Measurements from ENCODE around the gene CACNA1I.

The CACNA1I gene

DNA sequence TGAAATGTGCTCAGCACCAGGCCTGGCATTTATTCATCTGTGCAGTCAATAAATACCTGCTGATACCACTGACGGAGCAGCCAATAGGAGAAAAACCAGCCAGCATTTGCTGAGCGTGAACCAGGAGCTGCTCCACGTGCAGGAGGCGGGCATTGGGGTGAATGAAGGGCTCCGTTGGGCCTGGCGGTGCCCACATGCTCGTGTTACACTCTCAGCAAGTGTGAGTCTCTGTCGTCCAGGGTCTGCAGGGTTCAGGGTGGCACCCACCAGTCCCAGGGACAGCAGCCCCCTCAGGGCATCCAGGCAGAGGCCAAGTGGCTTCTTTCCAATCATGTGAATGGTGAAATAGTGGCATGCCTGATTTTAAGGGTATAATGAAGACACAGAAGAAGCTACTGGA is 33.8 kb upstream of the CACNA1I start:
- DNase-seq = no peak

GRCh38 chr22:39537975-39538374 is 32.6 kb upstream of the CACNA1I start:
- DNase-seq = no peak

- no peak for DNase-seq
These were observed 27.5 kb upstream of the CACNA1I start for GRCh38 chr22:39543095-39543494.

GRCh38 chr22:39545386-39546365 is 24.9 kb upstream of the CACNA1I start:
- DNase-seq = no peak

- no peak for DNase-seq
These were observed 23.5 kb upstream of the CACNA1I start for GRCh38 chr22:39546889-39547586.

GRCh38 chr22:39547587-39547947 is 23.0 kb upstream of the CACNA1I start:
- no peak for DNase-seq

DNA sequence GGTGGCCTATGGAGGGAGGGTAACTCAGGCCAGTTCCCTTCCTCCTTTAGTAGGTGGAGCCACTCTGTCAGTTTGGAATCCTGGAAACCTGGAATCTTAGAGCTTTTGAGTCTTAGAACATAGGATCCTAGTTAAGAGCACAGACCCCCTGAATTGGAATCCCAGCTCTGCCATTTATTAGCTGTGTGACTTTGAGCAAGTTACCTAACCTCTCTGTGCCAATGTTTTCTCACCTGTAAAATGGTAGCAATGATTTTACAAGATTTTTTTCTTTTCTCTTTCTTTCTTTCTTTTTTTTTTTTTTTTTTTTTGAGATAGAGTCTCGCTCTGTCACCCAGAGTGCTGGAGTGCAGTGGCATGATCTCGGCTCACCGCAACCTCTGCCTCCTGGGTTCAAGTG is 17.1 kb upstream of the CACNA1I start:
- no peak for DNase-seq

- no peak for DNase-seq
These were observed 16.4 kb upstream of the CACNA1I start for GRCh38 chr22:39554151-39554550.

DNA sequence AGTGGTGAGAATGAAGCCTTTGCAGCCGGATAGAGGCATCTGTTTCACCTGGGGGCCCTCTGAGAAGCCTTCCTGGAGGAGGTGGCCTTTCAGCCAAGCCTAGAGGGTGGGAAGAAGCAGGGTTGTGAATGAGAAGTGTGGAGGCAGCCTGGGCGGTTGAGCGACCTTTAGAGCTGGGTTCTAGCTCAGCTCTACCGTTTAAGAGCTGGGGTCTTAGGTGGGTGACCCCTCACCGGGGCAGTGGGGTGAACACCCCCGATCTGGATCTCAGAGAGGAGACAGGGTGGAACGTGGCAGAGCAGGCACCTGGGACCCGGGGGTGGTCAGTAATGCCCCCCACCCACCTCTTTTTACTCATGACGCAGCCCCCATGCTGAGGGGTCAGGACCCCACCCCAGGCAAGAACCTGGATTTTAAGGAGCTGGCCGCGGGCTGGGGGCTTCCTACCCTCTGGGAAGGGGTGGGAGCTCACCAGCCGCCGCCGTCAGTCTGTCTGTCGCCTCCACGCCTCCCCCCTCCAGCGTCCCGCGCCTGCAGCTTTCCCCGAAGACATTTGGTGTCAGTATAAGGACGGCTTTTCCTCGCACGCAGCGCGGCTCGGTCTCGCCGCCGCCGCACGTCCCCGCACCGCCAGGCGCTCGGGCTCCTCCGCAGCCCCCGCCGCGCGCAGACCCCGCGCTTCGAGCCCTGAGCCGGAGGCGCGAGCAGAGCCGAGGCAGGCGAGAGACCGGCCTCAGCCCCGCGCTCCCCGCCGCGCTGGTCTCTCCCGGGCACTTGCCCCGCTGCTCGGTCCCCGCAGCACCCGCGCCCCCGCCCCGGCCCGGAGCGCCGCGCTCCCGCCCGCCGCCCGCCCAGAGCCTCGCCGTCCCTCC is 13.3 kb upstream of the CACNA1I start:
- DNase-seq = peak; percentile 17

GRCh38 chr22:39558254-39558727 is 12.3 kb upstream of the CACNA1I start:
- no peak for DNase-seq

- no peak for DNase-seq
These were observed 11.6 kb upstream of the CACNA1I start for GRCh38 chr22:39558950-39559349.

- DNase-seq = no peak
These were observed 11.0 kb upstream of the CACNA1I start for GRCh38 chr22:39559456-39560105.

DNA sequence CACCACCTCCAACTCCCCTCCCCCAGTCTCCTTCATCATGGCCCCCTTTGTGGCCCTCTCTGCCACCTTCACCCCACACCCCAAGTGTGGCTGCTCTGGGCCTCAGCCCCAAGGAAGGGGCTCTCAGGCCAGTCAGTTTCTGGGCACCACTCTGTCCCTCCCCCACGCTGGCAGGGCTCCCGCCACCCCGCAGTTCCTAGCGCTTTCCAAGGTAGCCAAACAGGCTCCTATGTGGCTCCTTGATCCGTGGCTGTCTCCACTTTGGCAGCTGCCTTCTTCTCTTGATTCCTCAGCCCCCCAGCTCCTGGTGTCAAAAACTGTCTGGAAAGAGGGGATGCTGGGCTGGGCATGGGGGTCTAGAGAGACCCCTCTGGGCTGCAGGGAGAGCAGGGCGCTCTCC is 10.4 kb upstream of the CACNA1I start:
- DNase-seq = no peak

- no peak for DNase-seq
These were observed 7.6 kb upstream of the CACNA1I start for GRCh38 chr22:39562839-39563489.

GRCh38 chr22:39563571-39564428 is 6.8 kb upstream of the CACNA1I start:
- DNase-seq = no peak

GRCh38 chr22:39565414-39565944 is 5.1 kb upstream of the CACNA1I start:
- no peak for DNase-seq

GRCh38 chr22:39567135-39567946 is 3.2 kb upstream of the CACNA1I start:
- no peak for DNase-seq

GRCh38 chr22:39568278-39568981 is 2.1 kb upstream of the CACNA1I start:
- no peak for DNase-seq

- no peak for DNase-seq
These were observed 1.5 kb upstream of the CACNA1I start for GRCh38 chr22:39569066-39569465.

All from NCI-H1105 (cell line).